SK-N-SH (cell line): ENCODE results near the gene KREMEN2. TPM values are rescaled to one million over a fixed set of nuclear protein-coding genes. Genes with fewer than 3 reads are reported as not detected.

Experiments used
- CTCF ChIA-PET: fragments of 300-600, 350-600 bp; formaldehyde crosslinking; extraction: SDS; loops from one replicate; lab custom pipeline; 2021; lab: Yijun Ruan, JAX
- POLR2A ChIA-PET: fragments of 350-600 bp; sonication (Branson Sonifier 250); formaldehyde crosslinking; extraction: SDS; loops from one replicate; lab custom pipeline; 2020; ENCODE audit warnings: antibody characterized with exemption, inconsistent platforms; lab: Yijun Ruan, JAX
- DNase-seq: peaks from one replicate; pipeline ENCODE4 v3.0.0; 2012
- H2AFZ ChIP-seq: fragments of 200-600 bp; sonication (generic); 2 replicates; pipeline ENCODE4 v1.8.1; 2016; ENCODE audit warnings: antibody characterized with exemption, mild to moderate bottlenecking, low read depth
- H3F3A ChIP-seq: fragments of 200-600 bp; sonication (generic); replicated peaks from 2 replicates; pipeline ENCODE3; 2016; ENCODE audit warnings: antibody characterized with exemption, mild to moderate bottlenecking; ENCODE audit not compliant: insufficient read depth
- H3K27ac ChIP-seq, 2 experiments: fragments of 200-500 bp in 1 of 2; fragments of 200-600 bp in 1 of 2; sonication (Bioruptor generic) in 1 of 2; sonication (generic), shearing (Covaris generic) in 1 of 2; 2 replicates each; pipeline versions ENCODE4 v1.5.1 to v1.6.1; 2014 to 2016; ENCODE audit warnings: low read depth in 2 of 2, inconsistent platforms in 1 of 2, low read length in 1 of 2, mild to moderate bottlenecking in 1 of 2, mixed read lengths in 1 of 2
- H3K27me3 ChIP-seq: fragments of 200-600 bp; sonication (generic), shearing (Covaris generic); 2 replicates; pipeline ENCODE4 v1.6.1; 2016; ENCODE audit warnings: mixed run types; ENCODE audit not compliant: insufficient read depth
- H3K36me3 ChIP-seq, 2 experiments: fragments of 200-500 bp in 1 of 2; fragments of 200-600 bp in 1 of 2; sonication (Bioruptor generic) in 1 of 2; sonication (generic) in 1 of 2; replicated peaks in 1 of 2; 2 replicates each; pipeline versions ENCODE3 to v1.5.1; 2014 to 2016; ENCODE audit warnings: low read length in 1 of 2, mild to moderate bottlenecking in 1 of 2; ENCODE audit not compliant: insufficient read depth in 2 of 2, control insufficient read depth in 1 of 2
- H3K4me1 ChIP-seq, 2 experiments: fragments of 200-500 bp in 1 of 2; fragments of 200-600 bp in 1 of 2; sonication (Bioruptor generic) in 1 of 2; sonication (generic), shearing (Covaris generic) in 1 of 2; 2 replicates each; pipeline versions ENCODE4 v1.5.1 to v1.6.1; 2014 to 2016; ENCODE audit warnings: low read depth in 1 of 2, low read length in 1 of 2, mixed run types in 1 of 2; ENCODE audit not compliant: insufficient read depth in 2 of 2, control insufficient read depth in 1 of 2
- H3K4me2 ChIP-seq: fragments of 200-600 bp; sonication (generic), shearing (Covaris generic); 2 replicates; pipeline ENCODE4 v1.6.1; 2017; ENCODE audit warnings: mixed run types
- H3K4me3 ChIP-seq, 2 experiments: fragments of 200-500 bp in 1 of 2; fragments of 200-600 bp in 1 of 2; sonication (Bioruptor generic) in 1 of 2; sonication (generic), shearing (Covaris generic) in 1 of 2; 2 replicates each; pipeline versions ENCODE4 v1.5.1 to v1.8.1; 2014 to 2016; ENCODE audit warnings: low read depth in 2 of 2, inconsistent platforms in 1 of 2, low read length in 1 of 2, mild to moderate bottlenecking in 1 of 2, mixed read lengths in 1 of 2, moderate library complexity in 1 of 2
- H3K79me2 ChIP-seq: fragments of 200-600 bp; sonication (generic); 2 replicates; pipeline ENCODE4 v1.8.1; 2017; ENCODE audit warnings: mild to moderate bottlenecking; ENCODE audit not compliant: insufficient read depth
- H3K9ac ChIP-seq: fragments of 200-600 bp; sonication (generic); 2 replicates; pipeline ENCODE4 v1.6.1; 2017; ENCODE audit warnings: mixed run types
- H3K9me2 ChIP-seq: fragments of 200-600 bp; sonication (generic); 2 replicates; pipeline ENCODE4 v1.6.1; 2017; ENCODE audit warnings: mixed run types
- H3K9me3 ChIP-seq: fragments of 200-600 bp; sonication (generic); 2 replicates; pipeline ENCODE4 v1.6.1; 2017; ENCODE audit warnings: mixed run types, mild to moderate bottlenecking, moderate library complexity
- H4K20me1 ChIP-seq: fragments of 200-600 bp; sonication (generic); 2 replicates; pipeline ENCODE4 v1.6.1; 2017; ENCODE audit warnings: mild to moderate bottlenecking, mixed run types; ENCODE audit not compliant: insufficient read depth
- CHD2 ChIP-seq: fragments of 150-350 bp; IDR thresholded peaks from 2 replicates; pipeline ENCODE4 v1.6.1; 2018; ENCODE audit warnings: low read length; ENCODE audit not compliant: partially characterized antibody
- ELF1 ChIP-seq: IDR thresholded peaks from 2 replicates; pipeline ENCODE4 v1.4.0; 2012
- MEF2A ChIP-seq: IDR thresholded peaks from 2 replicates; pipeline ENCODE4 v1.4.0; 2012; ENCODE audit warnings: low read depth, borderline replicate concordance
- NRF1 ChIP-seq: IDR thresholded peaks from 2 replicates; pipeline ENCODE4 v1.6.1; 2012; ENCODE audit warnings: low read depth, mild to moderate bottlenecking, low read length
- POLR2AphosphoS5 ChIP-seq: IDR thresholded peaks from 2 replicates; pipeline ENCODE4 v1.6.1; 2012; ENCODE audit warnings: low read depth, low read length
- SMC3 ChIP-seq: IDR thresholded peaks from 2 replicates; pipeline ENCODE4 v1.6.1; 2012; ENCODE audit warnings: low read depth, low read length, improper control_type of control experiment
- TCF12 ChIP-seq: IDR thresholded peaks from 2 replicates; pipeline ENCODE4 v1.4.0; 2012
- USF1 ChIP-seq: IDR thresholded peaks from 2 replicates; pipeline ENCODE4 v1.4.0; 2012; ENCODE audit warnings: low read depth, borderline replicate concordance
- ZBTB33 ChIP-seq: IDR thresholded peaks from 2 replicates; pipeline ENCODE4 v1.4.0; 2012; ENCODE audit warnings: low read depth, borderline replicate concordance
- WGBS: methylation state at CpG from one replicate; pipeline ENCODE4 v1.1.6; 2017; ENCODE audit warnings: low lambda C conversion rate; 5-methylcytosine and 5-hydroxymethylcytosine counted together
- polyA plus RNA-seq, 3 experiments: library from polyadenylated mRNA; depleted of rRNA; stranded (reverse); fragments of >200 nt; gene quantifications; 2 replicates each; pipeline ENCODE4 v1.2.3, GENCODE V29; 2012
- TF ChIP-seq, protein P1 (sequence below): fragments of 200-600 bp; sonication (generic); IDR thresholded peaks from 2 replicates; pipeline ENCODE4 v1.6.1; 2017; ENCODE audit warnings: antibody characterized with exemption, mild to moderate bottlenecking, moderate library complexity

Gene KREMEN2
- polyA plus RNA-seq, 1 of the 3 experiments (the other 2 are of a cell fraction), result 0.77 TPM

DNA sequence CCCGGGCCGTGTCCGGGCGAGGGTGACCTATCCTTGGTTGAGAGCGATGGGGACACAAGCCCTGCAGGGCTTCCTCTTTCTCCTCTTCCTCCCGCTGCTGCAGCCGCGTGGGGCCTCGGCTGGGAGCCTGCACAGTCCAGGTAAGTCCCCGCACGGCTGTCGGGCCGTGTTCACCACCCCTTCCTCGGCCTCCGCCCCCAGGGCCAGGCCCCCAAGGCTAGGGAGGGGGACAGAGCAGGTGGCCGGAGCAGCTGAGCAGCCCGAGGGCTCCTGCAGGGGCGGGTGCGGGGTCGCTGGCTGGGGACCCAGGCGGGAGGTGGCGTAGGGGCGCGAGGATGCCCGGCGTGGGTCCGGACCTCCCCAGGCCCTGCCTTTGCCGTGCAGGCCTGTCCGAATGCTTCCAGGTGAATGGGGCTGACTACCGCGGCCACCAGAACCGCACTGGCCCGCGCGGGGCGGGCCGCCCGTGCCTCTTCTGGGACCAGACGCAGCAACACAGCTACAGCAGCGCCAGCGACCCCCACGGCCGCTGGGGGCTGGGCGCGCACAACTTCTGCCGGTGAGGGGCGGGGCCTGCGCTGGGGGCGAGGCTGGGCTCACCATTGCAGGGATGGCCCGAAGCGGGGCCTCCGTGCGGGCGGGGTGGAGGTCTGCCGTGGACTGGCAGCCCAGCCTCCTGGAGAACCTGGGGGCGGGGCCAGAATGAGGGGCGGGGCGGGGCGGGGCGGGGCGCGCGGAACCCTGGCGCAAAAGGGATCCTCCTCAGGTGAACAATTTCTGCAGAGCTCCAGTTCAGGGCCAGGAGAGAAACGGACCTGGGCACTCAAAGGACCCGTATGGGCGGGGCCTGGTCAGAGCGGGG is 631 bp downstream of the KREMEN2 start:
- peaks cover 5% of the 10 kb centered on the region for H3F3A ChIP-seq
- H3K79me2 ChIP-seq, result no peaks in the 10 kb centered on the region
- H3K27ac ChIP-seq, result peak overlapping the region in 1 of 2 experiments; percentile 34; a peak in 1 of 4 replicates
- H4K20me1 ChIP-seq, result no peaks in the 10 kb centered on the region; the same call in 1 of the 2 replicates
- H3K9me3 ChIP-seq, result no peaks in the 10 kb centered on the region
- TF ChIP-seq CHD2 (peak; percentile 37), USF1 (no peak)
- TF ChIP-seq, protein P1, sequence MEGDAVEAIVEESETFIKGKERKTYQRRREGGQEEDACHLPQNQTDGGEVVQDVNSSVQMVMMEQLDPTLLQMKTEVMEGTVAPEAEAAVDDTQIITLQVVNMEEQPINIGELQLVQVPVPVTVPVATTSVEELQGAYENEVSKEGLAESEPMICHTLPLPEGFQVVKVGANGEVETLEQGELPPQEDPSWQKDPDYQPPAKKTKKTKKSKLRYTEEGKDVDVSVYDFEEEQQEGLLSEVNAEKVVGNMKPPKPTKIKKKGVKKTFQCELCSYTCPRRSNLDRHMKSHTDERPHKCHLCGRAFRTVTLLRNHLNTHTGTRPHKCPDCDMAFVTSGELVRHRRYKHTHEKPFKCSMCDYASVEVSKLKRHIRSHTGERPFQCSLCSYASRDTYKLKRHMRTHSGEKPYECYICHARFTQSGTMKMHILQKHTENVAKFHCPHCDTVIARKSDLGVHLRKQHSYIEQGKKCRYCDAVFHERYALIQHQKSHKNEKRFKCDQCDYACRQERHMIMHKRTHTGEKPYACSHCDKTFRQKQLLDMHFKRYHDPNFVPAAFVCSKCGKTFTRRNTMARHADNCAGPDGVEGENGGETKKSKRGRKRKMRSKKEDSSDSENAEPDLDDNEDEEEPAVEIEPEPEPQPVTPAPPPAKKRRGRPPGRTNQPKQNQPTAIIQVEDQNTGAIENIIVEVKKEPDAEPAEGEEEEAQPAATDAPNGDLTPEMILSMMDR, result 0 out of 2 replicates have a peak, but pooled peaks have one; percentile 3
- DNase-seq, result peak; percentile 95
- H2AFZ ChIP-seq, result peak overlapping the region; percentile 65; the same call in 1 of the 2 replicates
- 0% methylated on average over 6 of the region's 68 CpGs for WGBS
- ChIA-PET CTCF (interaction anchor here (0.7 to 3.6 kb wide), 10 partner anchors 7 to 54 kb away, joined by 3 to 25 read pairs (median 4); no protein-coding TSS in a partner anchor), POLR2A (interaction anchor here (0.5 to 0.6 kb wide), 2 partner anchors 16 to 52 kb away, joined by 3 to 4 read pairs; no protein-coding TSS in a partner anchor)
- no peaks in the 10 kb centered on the region for H3K9me2 ChIP-seq
- peak overlapping the region; percentile 50 to 61 for H3K4me3 ChIP-seq
- H3K9ac ChIP-seq, result no peak overlapping the region
- H3K4me1 ChIP-seq, result peaks cover 0 to 21% of the 10 kb centered on the region in 2 experiments; a peak in 1 of 4 replicates
- H3K36me3 ChIP-seq, result no peaks in the 10 kb centered on the region
- peaks cover 17% of the 10 kb centered on the region for H3K27me3 ChIP-seq
- peak overlapping the region; percentile 96 for H3K4me2 ChIP-seq

- 95% methylated on average over 34 of the region's 39 CpGs for WGBS
- H3K27me3 ChIP-seq, result 0 out of 2 replicates have a peak, but pooled peaks cover 2% of the 10 kb centered on the region
Measured at GRCh38 chr16:2966043-2966807, 2.1 kb downstream of the KREMEN2 start.

More at GRCh38 chr16:2966043-2966807, 2.1 kb downstream of the KREMEN2 start:
- H3K4me2 ChIP-seq, result no peak overlapping the region
- H4K20me1 ChIP-seq, result peaks cover 12% of the 10 kb centered on the region
- no peak overlapping the region for H3K27ac ChIP-seq
- no peak overlapping the region for H3K4me3 ChIP-seq
- peaks cover 9% of the 10 kb centered on the region for H3F3A ChIP-seq
- H3K79me2 ChIP-seq, result no peaks in the 10 kb centered on the region; the same call in 1 of the 2 replicates
- ChIA-PET CTCF (interaction anchor here (1.0 kb wide), 2 partner anchors 18 to 54 kb away, joined by 3 read pairs; partner anchors contain the start of gene TNFRSF12A), POLR2A (no interaction called here)
- no peak overlapping the region for H2AFZ ChIP-seq
- H3K36me3 ChIP-seq, result no peaks in the 10 kb centered on the region
- H3K4me1 ChIP-seq, result peaks cover 0 to 32% of the 10 kb centered on the region in 2 experiments; a peak in 1 of 4 replicates
- no peaks in the 10 kb centered on the region for H3K9me2 ChIP-seq
- DNase-seq, result no peak
- H3K9me3 ChIP-seq, result no peaks in the 10 kb centered on the region
- no peak for TF ChIP-seq SMC3
- TF ChIP-seq TCF12, result no peak
- TF ChIP-seq NRF1, result no peak
- no peak for TF ChIP-seq ELF1
- TF ChIP-seq POLR2AphosphoS5, result no peak
- no peak for TF ChIP-seq MEF2A
- TF ChIP-seq USF1, result no peak
- TF ChIP-seq ZBTB33, result no peak
- TF ChIP-seq, all 33 proteins: peak for 0
- H3K9ac ChIP-seq, result no peak overlapping the region
